Stimulated activated CD8-positive, alpha-beta memory T cell treated with anti-CD3 and anti-CD28 coated beads, Interleukin-15, amount 100 ng/mL, for 1 hour (primary cell): ENCODE results near the gene LEFTY1.
A peak's percentile ranks its signal among the peaks of the same experiment; 100 is the strongest.
"Not testable (repeated sequence)": the region's sequence is repeated elsewhere in the genome, so short reads cannot be mapped to it uniquely, and the experiment has no call there.

Experiments
- DNase-seq: peaks from one replicate; pipeline ENCODE4 v3.0.0-alpha.2; 2020; ENCODE audit warnings: low read depth

The LEFTY1 gene

GRCh38 chr1:225888898-225889601 is at the start of gene LEFTY1:
Gene LEFTY1, minus strand, starts transcription at chr1:225889146. Its CDS starts 80 bp downstream, at chr1:225889066.
- DNase-seq: no peak

GRCh38 chr1:225937048-225937968 is 48.4 kb upstream of the LEFTY1 start:
- no peak for DNase-seq

- DNase-seq: no peak
Measured at GRCh38 chr1:225936523-225936922, 47.6 kb upstream of the LEFTY1 start.

- DNase-seq: not testable (repeated sequence)
Measured at GRCh38 chr1:225936086-225936485, 47.1 kb upstream of the LEFTY1 start.

GRCh38 chr1:225934711-225935110 is 45.8 kb upstream of the LEFTY1 start:
- no peak for DNase-seq

- no peak for DNase-seq
Measured at GRCh38 chr1:225933072-225933471, 44.1 kb upstream of the LEFTY1 start.

GRCh38 chr1:225931270-225932136 is 42.6 kb upstream of the LEFTY1 start:
- DNase-seq: no peak

GRCh38 chr1:225930566-225930965 is 41.6 kb upstream of the LEFTY1 start:
- no peak for DNase-seq

- not testable (repeated sequence) for DNase-seq
Measured at GRCh38 chr1:225929462-225929861, 40.5 kb upstream of the LEFTY1 start.

- no peak for DNase-seq
Measured at GRCh38 chr1:225928186-225929175, 39.5 kb upstream of the LEFTY1 start.

- no peak for DNase-seq
Measured at GRCh38 chr1:225926551-225927113, 37.7 kb upstream of the LEFTY1 start.

GRCh38 chr1:225923692-225924555 is 35.0 kb upstream of the LEFTY1 start, which contains the start of gene PYCR2:
Gene PYCR2, minus strand, starts transcription at chr1:225924250. Its CDS starts 140 bp downstream, at chr1:225924110.
- DNase-seq: peak; percentile 84

GRCh38 chr1:225923381-225923691 is 34.4 kb upstream of the LEFTY1 start:
- DNase-seq: no peak

GRCh38 chr1:225921734-225922709 is 33.1 kb upstream of the LEFTY1 start:
- DNase-seq: no peak

- DNase-seq: no peak
Measured at GRCh38 chr1:225919906-225920305, 31.0 kb upstream of the LEFTY1 start.

- no peak for DNase-seq
Measured at GRCh38 chr1:225918280-225918679, 29.3 kb upstream of the LEFTY1 start.

- DNase-seq: no peak
Measured at GRCh38 chr1:225917536-225917935, 28.6 kb upstream of the LEFTY1 start.

GRCh38 chr1:225917101-225917500 is 28.2 kb upstream of the LEFTY1 start:
- no peak for DNase-seq
